HepG2 (cell line): ENCODE measurements around the gene ZFP69B. TPM values are rescaled to one million over a fixed set of nuclear protein-coding genes. Genes with fewer than 3 reads are reported as not detected.

Experiments
- ARNT2 ChIP-seq: sonication (generic); formaldehyde crosslinking; IDR thresholded peaks from 2 replicates; pipeline ENCODE4 v1.8.0; 2022; ENCODE audit warnings: mild to moderate bottlenecking, low read depth, missing genetic modification reagents, moderate library complexity
- ATF2 ChIP-seq: sonication (generic); formaldehyde crosslinking; IDR thresholded peaks from 2 replicates; pipeline ENCODE4 v1.4.0; 2020; ENCODE audit warnings: missing genetic modification reagents
- CREB3 ChIP-seq: sonication (generic); formaldehyde crosslinking; IDR thresholded peaks from 2 replicates; pipeline ENCODE4 v1.5.0; 2020; ENCODE audit warnings: missing genetic modification reagents
- MTERF4 ChIP-seq: sonication (generic); formaldehyde crosslinking; IDR thresholded peaks from 2 replicates; pipeline ENCODE4 v1.8.0; 2023; ENCODE audit warnings: mild to moderate bottlenecking, missing genetic modification reagents
- RARG ChIP-seq: sonication (generic); formaldehyde crosslinking; IDR thresholded peaks from 2 replicates; pipeline ENCODE4 v1.4.0; 2020; ENCODE audit warnings: low read depth, mild to moderate bottlenecking, missing genetic modification reagents
- SOX13 ChIP-seq, 3 experiments: fragments of 450-650 bp in 1 of 3; sonication (generic) in 1 of 3; formaldehyde crosslinking in 1 of 3; IDR thresholded peaks in 2 of 3; conservative IDR thresholded peaks in 1 of 3; 2 replicates each; pipeline versions ENCODE4 v1.5.0 to v1.6.1; 2016 to 2020; ENCODE audit warnings: antibody characterized with exemption in 1 of 3, mild to moderate bottlenecking in 1 of 3, missing compliant biosample characterization in 1 of 3, missing genetic modification reagents in 1 of 3, moderate library complexity in 1 of 3
- THRA ChIP-seq: sonication (generic); formaldehyde crosslinking; IDR thresholded peaks from 2 replicates; pipeline ENCODE4 v1.4.0; 2020; ENCODE audit warnings: missing genetic modification reagents, borderline replicate concordance
- ZBTB2 ChIP-seq: sonication (generic); formaldehyde crosslinking; IDR thresholded peaks from 2 replicates; pipeline ENCODE4 v1.8.0; 2022; ENCODE audit warnings: low read depth, missing genetic modification reagents
- ZNF670 ChIP-seq: sonication (generic); formaldehyde crosslinking; IDR thresholded peaks from 2 replicates; pipeline ENCODE4 v1.8.0; 2022; ENCODE audit warnings: mild to moderate bottlenecking, missing genetic modification reagents, borderline replicate concordance
- ZNF687 ChIP-seq: sonication (generic); formaldehyde crosslinking; IDR thresholded peaks from 2 replicates; pipeline ENCODE4 v1.5.1; 2020; ENCODE audit warnings: mild to moderate bottlenecking, missing genetic modification reagents, moderate library complexity
- ZNF724P ChIP-seq: sonication (generic); formaldehyde crosslinking; IDR thresholded peaks from 2 replicates; pipeline ENCODE4 v1.8.0; 2022; ENCODE audit warnings: missing genetic modification reagents, borderline replicate concordance
- ZNF749 ChIP-seq: sonication (generic); formaldehyde crosslinking; IDR thresholded peaks from 2 replicates; pipeline ENCODE4 v1.8.0; 2022; ENCODE audit warnings: mild to moderate bottlenecking, missing genetic modification reagents, moderate library complexity, borderline replicate concordance
- ZNF75D ChIP-seq: sonication (generic); formaldehyde crosslinking; IDR thresholded peaks from 2 replicates; pipeline ENCODE4 v1.8.1; 2023; ENCODE audit warnings: missing genetic modification reagents, mild to moderate bottlenecking, borderline replicate concordance
- ZNF773 ChIP-seq: sonication (generic); formaldehyde crosslinking; IDR thresholded peaks from 2 replicates; pipeline ENCODE4 v1.4.0; 2020; ENCODE audit warnings: missing genetic modification reagents, borderline replicate concordance
- polyA plus RNA-seq, 8 experiments: library from polyadenylated mRNA; depleted of rRNA in 3 of 8; stranded (reverse) in 7 of 8; unstranded in 1 of 8; fragments of >200 nt; fragmentation: Illumina TruSeq in 4 of 8; extraction: Trizol in 4 of 8; gene quantifications; 2 replicates each; pipeline versions ENCODE4 v1.2.1 to v1.2.3, GENCODE V29; 2011 to 2016; ENCODE audit warnings: low read depth in 4 of 8, missing spikeins in 1 of 8, mixed read lengths in 1 of 8; ENCODE audit not compliant: insufficient read depth in 1 of 8
- total RNA-seq, 5 experiments: library from RNA; depleted of rRNA; stranded (reverse); fragments of >200 nt; fragmentation: Illumina TruSeq; extraction: Trizol; gene quantifications; 2 replicates each; pipeline ENCODE4 v1.2.3, GENCODE V29; 2016; ENCODE audit warnings: low read depth in 1 of 5

ZFP69B gene
- total and polyA plus RNA-seq, 2 of the 13 experiments (the other 11 are each of a cell fraction or from before 2014, with no cell fraction given): 4.6 to 7.7 TPM

GRCh38 chr1:40449684-40450494 is at the start of gene ZFP69B (continued):
- TF ChIP-seq ZNF724P (CRISPR knock-in tag): peak; percentile 90; the same call in 1 of the 2 replicates
- no peak for TF ChIP-seq SOX13 (IDR thresholded peaks at IDR 0.05)
- TF ChIP-seq SOX13 (CRISPR knock-in tag; conservative IDR thresholded peaks at IDR 0.05 in 1 of 2, IDR thresholded peaks at IDR 0.05 in 1 of 2): no peak
- TF ChIP-seq ATF2: peak; percentile 57; the same call in 1 of the 2 replicates
- TF ChIP-seq ZNF773 (CRISPR knock-in tag): 0 out of 2 replicates have a peak, but pooled peaks have one; percentile 43
- TF ChIP-seq MTERF4 (CRISPR knock-in tag): no peak
- peak; percentile 91 for TF ChIP-seq ARNT2 (CRISPR knock-in tag)
- TF ChIP-seq ZNF670 (CRISPR knock-in tag): peak; percentile 66; the same call in 1 of the 2 replicates
- 0 out of 2 replicates have a peak, but pooled peaks have one; percentile 28 for TF ChIP-seq RARG (CRISPR knock-in tag)
- 0 out of 2 replicates have a peak, but pooled peaks have one; percentile 11 for TF ChIP-seq THRA (CRISPR knock-in tag)
- TF ChIP-seq ZNF687 (CRISPR knock-in tag): peak; percentile 99
- no peak; the same call in none of the 2 replicates for TF ChIP-seq CREB3
- TF ChIP-seq ZNF75D (CRISPR knock-in tag): no peak
- TF ChIP-seq ZBTB2 (CRISPR knock-in tag): no peak; the same call in 1 of the 2 replicates
- TF ChIP-seq ZNF749: peak; percentile 78; the same call in 1 of the 2 replicates
